GM19023 (cell line): Measurements from ENCODE around the gene ELP2.
"Not testable (repeated sequence)": the region's sequence is repeated elsewhere in the genome, so short reads cannot be mapped to it uniquely, and the experiment has no call there.

Experiments used
- ATAC-seq: cut with Tn5 transposase; IDR thresholded peaks from one replicate; pipeline ENCODE4 v1.9.1; 2021; ENCODE audit warnings: mild to moderate bottlenecking, moderate library complexity; ENCODE audit not compliant: unreplicated experiment

The ELP2 gene

GRCh38 chr18:36157441-36157840 is 27.7 kb downstream of the ELP2 start:
- ATAC-seq: no peak

- no peak for ATAC-seq
These were observed 28.7 kb downstream of the ELP2 start for GRCh38 chr18:36158266-36158867.

- no peak for ATAC-seq
These were observed 31.3 kb downstream of the ELP2 start for GRCh38 chr18:36160959-36161371.

- ATAC-seq: no peak
These were observed 33.3 kb downstream of the ELP2 start for GRCh38 chr18:36162981-36163380.

GRCh38 chr18:36167692-36168218 is 38.1 kb downstream of the ELP2 start:
- ATAC-seq: no peak

GRCh38 chr18:36168296-36168695 is 38.6 kb downstream of the ELP2 start:
- not testable (repeated sequence) for ATAC-seq

- ATAC-seq: no peak
These were observed 40.2 kb downstream of the ELP2 start for GRCh38 chr18:36169938-36170337.

GRCh38 chr18:36175481-36175880 is 45.8 kb downstream of the ELP2 start:
- ATAC-seq: no peak

- no peak for ATAC-seq
These were observed 46.5 kb downstream of the ELP2 start for GRCh38 chr18:36176177-36176584.

- no peak for ATAC-seq
These were observed 47.0 kb downstream of the ELP2 start for GRCh38 chr18:36176711-36177110.

GRCh38 chr18:36177913-36178312 is 48.2 kb downstream of the ELP2 start:
- ATAC-seq: no peak

- no peak for ATAC-seq
These were observed 50.1 kb downstream of the ELP2 start for GRCh38 chr18:36179562-36180355.

- no peak for ATAC-seq
These were observed 51.7 kb downstream of the ELP2 start for GRCh38 chr18:36181441-36181840.

GRCh38 chr18:36181898-36182506 is 52.3 kb downstream of the ELP2 start:
- ATAC-seq: no peak

GRCh38 chr18:36183033-36183432 is 53.3 kb downstream of the ELP2 start:
- ATAC-seq: no peak

GRCh38 chr18:36183987-36184386 is 54.3 kb downstream of the ELP2 start:
- no peak for ATAC-seq

- no peak for ATAC-seq
These were observed 55.5 kb downstream of the ELP2 start for GRCh38 chr18:36185157-36185556.

GRCh38 chr18:36185901-36186460 is 56.3 kb downstream of the ELP2 start:
- no peak for ATAC-seq

- ATAC-seq: peak; percentile 7
These were observed 56.9 kb downstream of the ELP2 start for GRCh38 chr18:36186461-36187192.

GRCh38 chr18:36187193-36187825 is 57.6 kb downstream of the ELP2 start, which contains the start of gene MOCOS:
TSS of gene MOCOS (plus strand) at chr18:36187497. CDS start at chr18:36187540, 43 bp downstream.
- ATAC-seq: peak; percentile 79
